Nephron progenitor cell (in vitro differentiated cells): ENCODE data around the gene REEP2.
"Not testable (repeated sequence)": the region's sequence is repeated elsewhere in the genome, so short reads cannot be mapped to it uniquely, and the experiment has no call there.

Source experiments
- DNase-seq: peaks from one replicate; pipeline ENCODE4 v3.0.0; 2021
- H3K27ac Mint-ChIP-seq: 2 replicates; pipeline ENCODE4 v1.8.0; 2021; ENCODE audit warnings: mild to moderate bottlenecking, moderate library complexity, mixed read lengths
- H3K27me3 Mint-ChIP-seq: 2 replicates; pipeline ENCODE4 v1.8.0; 2021; ENCODE audit warnings: mild to moderate bottlenecking, low read depth, mixed read lengths; ENCODE audit not compliant: poor library complexity
- H3K36me3 Mint-ChIP-seq: 2 replicates; pipeline ENCODE4 v1.8.0; 2021; ENCODE audit warnings: low read depth, mixed read lengths
- H3K4me1 Mint-ChIP-seq: 2 replicates; pipeline ENCODE4 v1.8.0; 2021; ENCODE audit warnings: mixed read lengths
- H3K4me3 Mint-ChIP-seq: 2 replicates; pipeline ENCODE4 v1.8.0; 2021; ENCODE audit warnings: mild to moderate bottlenecking, moderate library complexity, mixed read lengths
- H3K9me3 Mint-ChIP-seq: 2 replicates; pipeline ENCODE4 v1.8.0; 2021; ENCODE audit warnings: mild to moderate bottlenecking, moderate library complexity, mixed read lengths
- TF ChIP-seq, protein P1 (sequence below): fragments of 200-600 bp; sonication (generic); IDR thresholded peaks from 2 replicates; pipeline ENCODE4 v1.5.0; 2021; ENCODE audit warnings: antibody characterized with exemption

Gene REEP2, protein sequence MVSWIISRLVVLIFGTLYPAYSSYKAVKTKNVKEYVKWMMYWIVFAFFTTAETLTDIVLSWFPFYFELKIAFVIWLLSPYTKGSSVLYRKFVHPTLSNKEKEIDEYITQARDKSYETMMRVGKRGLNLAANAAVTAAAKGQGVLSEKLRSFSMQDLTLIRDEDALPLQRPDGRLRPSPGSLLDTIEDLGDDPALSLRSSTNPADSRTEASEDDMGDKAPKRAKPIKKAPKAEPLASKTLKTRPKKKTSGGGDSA

DNA sequence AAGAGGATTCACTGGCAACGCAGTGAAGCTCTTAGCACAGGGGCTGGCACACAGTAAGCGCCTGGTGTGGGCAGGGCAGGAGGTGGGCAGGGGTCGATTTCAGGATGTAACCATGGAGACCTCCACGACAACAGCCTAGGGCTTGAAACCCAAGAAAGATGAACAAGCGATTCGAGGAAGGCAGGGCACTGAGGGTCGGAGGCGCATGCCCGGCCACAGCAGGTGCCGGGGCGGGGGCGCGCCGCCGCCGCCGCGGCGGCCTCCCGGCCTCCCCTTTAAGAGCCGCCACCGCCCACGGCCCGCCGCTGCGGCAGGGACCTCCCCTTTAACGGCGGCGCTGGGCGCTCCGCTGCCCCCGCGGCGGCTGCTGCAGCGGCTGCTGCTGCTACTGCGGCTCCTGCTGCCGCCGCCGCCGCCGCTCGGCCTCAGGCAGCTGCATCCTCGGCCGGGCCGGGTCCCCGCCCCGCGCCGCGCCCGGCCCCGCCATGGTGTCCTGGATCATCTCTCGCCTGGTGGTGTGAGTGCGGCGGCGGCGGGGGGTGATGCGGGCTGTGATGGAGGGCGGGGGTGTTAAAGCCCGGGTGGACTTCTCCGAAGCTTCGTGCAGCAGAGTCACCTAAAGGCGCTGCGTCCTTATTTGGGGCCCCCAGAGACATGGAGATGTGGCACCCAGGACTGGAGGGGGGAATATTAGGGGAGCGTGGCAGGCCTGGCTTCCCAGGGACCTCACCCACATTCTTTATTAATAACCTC lies at the start of gene REEP2:
Gene REEP2, plus strand, starts transcription at position 334 of the 753 bp plus-strand sequence. Its CDS starts 152 bp downstream, at position 486.
- Mint-ChIP-seq H3K36me3 (peaks cover 30% of the 10 kb centered on the region), H3K9me3 (no peaks in the 10 kb centered on the region), H3K4me1 (peaks cover 45% of the 10 kb centered on the region), H3K4me3 (peak within 1 kb of the TSS; percentile 87), H3K27ac (peak within 1 kb of the TSS; percentile 79), H3K27me3 (no peaks in the 10 kb centered on the region)
- TF ChIP-seq, protein P1, sequence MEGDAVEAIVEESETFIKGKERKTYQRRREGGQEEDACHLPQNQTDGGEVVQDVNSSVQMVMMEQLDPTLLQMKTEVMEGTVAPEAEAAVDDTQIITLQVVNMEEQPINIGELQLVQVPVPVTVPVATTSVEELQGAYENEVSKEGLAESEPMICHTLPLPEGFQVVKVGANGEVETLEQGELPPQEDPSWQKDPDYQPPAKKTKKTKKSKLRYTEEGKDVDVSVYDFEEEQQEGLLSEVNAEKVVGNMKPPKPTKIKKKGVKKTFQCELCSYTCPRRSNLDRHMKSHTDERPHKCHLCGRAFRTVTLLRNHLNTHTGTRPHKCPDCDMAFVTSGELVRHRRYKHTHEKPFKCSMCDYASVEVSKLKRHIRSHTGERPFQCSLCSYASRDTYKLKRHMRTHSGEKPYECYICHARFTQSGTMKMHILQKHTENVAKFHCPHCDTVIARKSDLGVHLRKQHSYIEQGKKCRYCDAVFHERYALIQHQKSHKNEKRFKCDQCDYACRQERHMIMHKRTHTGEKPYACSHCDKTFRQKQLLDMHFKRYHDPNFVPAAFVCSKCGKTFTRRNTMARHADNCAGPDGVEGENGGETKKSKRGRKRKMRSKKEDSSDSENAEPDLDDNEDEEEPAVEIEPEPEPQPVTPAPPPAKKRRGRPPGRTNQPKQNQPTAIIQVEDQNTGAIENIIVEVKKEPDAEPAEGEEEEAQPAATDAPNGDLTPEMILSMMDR = no peak
- DNase-seq = peak; percentile 83

DNA sequence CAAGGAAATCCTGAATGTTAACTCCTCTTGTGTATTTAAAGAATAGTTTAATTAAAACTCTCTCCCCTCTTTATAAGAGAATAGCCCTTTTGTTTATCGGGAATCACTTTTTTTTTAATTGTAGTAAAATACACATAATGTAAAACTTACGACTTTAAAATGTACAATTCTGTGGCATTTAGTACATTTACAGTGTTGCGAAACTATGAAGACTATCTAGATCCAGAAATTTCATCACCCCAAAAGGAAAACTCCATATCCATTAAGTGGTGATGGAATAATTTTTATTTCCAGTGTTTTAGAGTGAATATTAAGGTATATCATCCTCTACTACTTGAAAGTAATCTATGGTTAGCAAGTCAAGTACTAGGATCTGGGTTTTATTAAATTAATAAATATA lies 49.5 kb upstream of the REEP2 start:
- no peak for DNase-seq
- Mint-ChIP-seq H3K36me3 (peaks cover 74% of the 10 kb centered on the region), H3K9me3 (no peaks in the 10 kb centered on the region), H3K4me3 (no peak overlapping the region), H3K4me1 (no peaks in the 10 kb centered on the region), H3K27ac (no peak overlapping the region), H3K27me3 (no peaks in the 10 kb centered on the region)
- TF ChIP-seq, protein P1 = no peak

DNA sequence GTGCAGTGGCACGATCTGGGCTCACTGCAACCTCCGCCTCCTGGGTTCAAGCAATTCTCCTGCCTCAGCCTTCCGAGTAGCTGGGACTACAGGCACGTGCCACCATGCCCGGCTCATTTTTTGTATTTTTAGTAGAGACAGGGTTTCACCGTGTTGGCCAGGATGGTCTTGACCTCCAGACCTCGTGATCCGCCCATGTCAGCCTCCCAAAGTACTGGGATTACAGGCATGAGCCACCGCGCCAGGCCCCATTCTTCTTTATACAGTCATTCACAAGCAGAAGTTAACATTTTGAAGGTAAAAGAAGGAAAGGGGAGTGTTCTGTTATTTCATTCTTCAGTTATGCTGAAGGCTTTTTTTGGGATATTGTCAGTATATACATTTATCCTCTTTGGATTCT lies 48.9 kb upstream of the REEP2 start:
- not testable (repeated sequence) for DNase-seq, H3K27me3 Mint-ChIP-seq, H3K4me1 Mint-ChIP-seq, H3K27ac Mint-ChIP-seq, H3K4me3 Mint-ChIP-seq, H3K9me3 Mint-ChIP-seq
- H3K36me3 Mint-ChIP-seq = peaks cover 80% of the 10 kb centered on the region

DNA sequence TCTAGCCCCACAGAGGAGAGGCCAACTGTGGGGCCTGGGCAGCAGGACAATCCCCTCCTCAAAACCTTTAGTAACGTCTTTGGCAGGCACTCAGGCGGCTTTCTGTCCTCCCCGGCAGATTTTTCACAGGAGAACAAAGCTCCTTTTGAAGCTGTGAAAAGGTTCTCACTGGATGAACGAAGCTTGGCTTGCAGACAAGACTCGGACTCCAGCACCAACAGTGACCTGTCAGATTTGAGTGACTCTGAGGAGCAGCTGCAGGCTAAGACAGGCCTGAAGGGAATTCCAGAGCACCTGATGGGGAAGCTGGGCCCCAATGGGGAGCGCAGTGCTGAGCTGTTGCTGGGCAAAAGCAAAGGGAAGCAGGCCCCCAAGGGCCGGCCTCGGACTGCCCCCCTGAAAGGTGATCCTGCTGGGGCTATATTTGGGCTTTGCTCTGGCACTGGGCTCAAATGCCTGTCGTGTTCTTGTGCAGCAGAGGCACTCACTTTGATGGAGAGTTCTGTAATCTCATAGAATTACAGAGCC lies 46.9 kb upstream of the REEP2 start:
- Mint-ChIP-seq H3K4me1 (no peaks in the 10 kb centered on the region), H3K27ac (no peak overlapping the region), H3K27me3 (no peaks in the 10 kb centered on the region), H3K9me3 (no peaks in the 10 kb centered on the region), H3K4me3 (no peak overlapping the region), H3K36me3 (peaks cover 81% of the 10 kb centered on the region)
- no peak for DNase-seq
- TF ChIP-seq, protein P1 = no peak

DNA sequence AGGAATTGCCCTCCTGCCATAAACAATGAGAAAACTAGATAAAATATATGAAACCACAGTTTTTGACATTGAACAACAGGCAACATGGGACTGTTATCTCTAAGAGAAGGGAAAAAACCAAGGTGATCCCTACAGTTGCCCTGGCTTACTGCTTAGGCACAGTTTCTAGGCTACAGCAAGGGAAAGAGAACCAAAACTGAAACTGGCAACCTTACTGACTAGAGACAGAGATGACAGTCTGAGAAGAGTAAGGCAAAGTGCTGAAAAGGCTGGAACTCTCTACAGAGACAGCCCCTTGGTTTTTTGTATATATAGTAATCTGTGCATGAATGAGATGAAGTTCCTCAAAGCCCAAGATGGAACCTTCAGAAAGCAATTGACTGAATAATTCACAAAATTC lies 36.2 kb upstream of the REEP2 start:
- no peaks in the 10 kb centered on the region for H3K9me3 Mint-ChIP-seq
- H3K4me1 Mint-ChIP-seq = no peaks in the 10 kb centered on the region
- H3K27ac Mint-ChIP-seq = no peak overlapping the region
- no peaks in the 10 kb centered on the region for H3K27me3 Mint-ChIP-seq
- TF ChIP-seq, protein P1 = no peak
- no peak for DNase-seq
- H3K4me3 Mint-ChIP-seq = no peak overlapping the region
- H3K36me3 Mint-ChIP-seq = peaks cover 82% of the 10 kb centered on the region

DNA sequence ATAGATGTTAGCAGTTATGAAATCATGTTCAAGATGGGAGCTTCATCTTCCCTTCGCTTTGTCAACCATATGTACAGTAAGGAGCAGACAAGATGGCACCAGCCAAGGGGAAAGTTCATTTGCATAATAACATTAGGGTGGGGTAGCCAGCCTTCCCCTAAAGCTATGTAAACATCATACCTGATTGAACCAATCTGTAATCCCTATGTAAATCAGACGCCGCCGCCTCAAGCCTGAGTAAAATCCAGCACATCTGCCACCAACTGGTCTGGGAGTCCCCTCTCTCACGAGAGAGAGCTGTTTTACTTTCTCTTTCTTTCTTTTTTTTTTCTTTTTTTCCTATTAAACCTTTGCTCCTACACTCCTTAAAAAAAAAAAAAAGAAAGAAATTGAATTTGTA lies 30.8 kb upstream of the REEP2 start:
- no peak for DNase-seq
- no peak overlapping the region for H3K4me3 Mint-ChIP-seq
- peaks cover 6% of the 10 kb centered on the region for H3K27me3 Mint-ChIP-seq
- TF ChIP-seq, protein P1 = no peak
- H3K9me3 Mint-ChIP-seq = peaks cover 22% of the 10 kb centered on the region
- H3K4me1 Mint-ChIP-seq = no peaks in the 10 kb centered on the region
- H3K36me3 Mint-ChIP-seq = peaks cover 87% of the 10 kb centered on the region
- no peak overlapping the region for H3K27ac Mint-ChIP-seq
